GM18498 (cell line): ENCODE data around the gene MPV17L2.

Experiments used
- ATAC-seq: cut with Tn5 transposase; IDR thresholded peaks from one replicate; pipeline ENCODE4 v1.9.1; 2021; ENCODE audit warnings: mild to moderate bottlenecking, moderate library complexity; ENCODE audit not compliant: unreplicated experiment

The MPV17L2 gene

GRCh38 chr19:18211683-18212082 is 18.7 kb downstream of the MPV17L2 start:
- no peak for ATAC-seq

DNA sequence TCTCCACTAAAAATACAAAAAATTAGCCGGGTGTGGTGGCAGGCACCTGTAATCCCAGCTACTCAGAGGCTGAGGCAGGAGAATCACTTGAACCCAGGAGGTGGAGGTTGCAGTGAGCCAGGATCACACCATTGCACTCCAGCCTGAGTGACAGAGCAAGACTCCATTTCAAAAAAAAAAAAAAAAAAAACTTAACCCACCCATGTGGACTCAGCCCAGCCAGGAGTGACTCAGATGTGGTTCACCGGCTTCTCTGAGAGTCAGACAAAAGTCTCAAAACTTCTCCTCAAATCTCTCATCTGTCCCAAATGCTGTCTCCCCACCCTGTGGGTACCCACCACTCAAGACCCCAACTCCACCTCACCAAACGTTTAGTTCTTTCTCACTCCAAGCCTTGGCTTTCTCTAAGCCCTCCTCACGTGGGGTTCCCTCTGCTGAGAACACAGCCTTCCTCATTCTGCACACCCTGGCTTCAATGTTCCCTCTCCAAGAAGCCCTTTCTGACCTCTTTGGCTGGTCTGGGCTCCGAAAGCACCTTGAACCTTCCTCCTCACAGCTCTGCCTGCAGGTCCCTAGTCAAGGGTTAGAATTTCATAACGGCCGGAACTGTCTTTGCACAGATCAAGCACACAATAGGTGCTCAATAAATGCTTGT is 21.9 kb downstream of the MPV17L2 start:
- ATAC-seq: no peak

DNA sequence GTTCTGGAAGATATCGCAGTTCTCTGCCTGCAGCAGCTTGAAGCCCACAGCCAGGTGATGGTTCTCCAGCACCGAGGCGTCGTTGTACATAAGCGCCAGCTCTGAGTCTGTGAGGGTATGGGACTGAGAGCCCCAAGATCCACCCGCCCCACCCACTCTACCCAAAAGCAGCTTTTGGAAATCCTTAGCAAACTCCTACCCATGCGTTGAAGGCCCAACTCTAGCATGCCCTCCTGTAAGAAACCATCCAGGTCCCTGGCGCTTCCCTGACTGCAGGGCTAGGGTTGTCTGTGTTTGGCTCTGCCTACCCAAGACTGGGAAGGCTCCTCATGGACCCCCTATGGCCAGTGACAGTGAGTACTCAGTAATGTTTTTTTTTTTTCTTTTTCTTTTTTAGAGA is 23.8 kb downstream of the MPV17L2 start:
- no peak for ATAC-seq

DNA sequence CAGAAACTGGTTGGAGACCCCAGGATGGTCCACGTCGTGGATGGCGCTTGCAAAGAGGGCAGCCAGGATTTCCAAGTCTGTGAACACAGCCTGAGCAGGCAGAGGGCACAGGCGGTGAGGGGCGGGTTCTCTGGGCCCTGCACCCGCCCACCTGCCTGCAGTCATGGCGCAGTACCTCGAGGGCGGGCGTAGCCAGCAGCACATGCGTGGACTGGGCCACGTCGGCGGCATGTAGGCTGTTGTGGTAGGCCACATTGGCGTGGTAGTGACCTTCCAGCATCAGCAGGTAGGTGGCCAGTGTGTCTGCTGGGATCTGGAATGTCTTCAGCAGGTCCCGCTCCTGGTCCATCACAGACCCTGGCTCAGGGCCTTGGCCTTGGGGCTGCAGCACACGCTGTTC is 25.1 kb downstream of the MPV17L2 start:
- ATAC-seq: no peak

DNA sequence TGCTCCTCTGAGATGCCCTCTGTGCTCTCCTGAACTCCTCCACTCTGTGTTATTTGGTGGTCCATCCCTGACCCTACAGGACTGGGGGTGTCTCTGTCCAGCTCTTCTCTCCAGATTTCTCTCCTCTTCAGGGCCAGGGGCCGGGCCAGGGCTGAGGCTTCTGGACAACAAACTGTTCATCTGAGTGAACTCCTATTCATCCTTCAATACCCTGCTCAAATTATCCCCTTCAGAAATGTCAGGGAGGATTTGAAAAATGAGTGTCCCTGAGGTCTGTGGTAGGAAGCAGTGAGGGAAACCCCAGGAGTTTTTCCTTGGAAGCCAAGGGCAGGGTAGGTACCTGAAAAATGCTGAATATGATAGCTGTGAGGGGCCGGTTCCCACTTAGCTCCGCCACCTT is 25.6 kb downstream of the MPV17L2 start:
- no peak for ATAC-seq

DNA sequence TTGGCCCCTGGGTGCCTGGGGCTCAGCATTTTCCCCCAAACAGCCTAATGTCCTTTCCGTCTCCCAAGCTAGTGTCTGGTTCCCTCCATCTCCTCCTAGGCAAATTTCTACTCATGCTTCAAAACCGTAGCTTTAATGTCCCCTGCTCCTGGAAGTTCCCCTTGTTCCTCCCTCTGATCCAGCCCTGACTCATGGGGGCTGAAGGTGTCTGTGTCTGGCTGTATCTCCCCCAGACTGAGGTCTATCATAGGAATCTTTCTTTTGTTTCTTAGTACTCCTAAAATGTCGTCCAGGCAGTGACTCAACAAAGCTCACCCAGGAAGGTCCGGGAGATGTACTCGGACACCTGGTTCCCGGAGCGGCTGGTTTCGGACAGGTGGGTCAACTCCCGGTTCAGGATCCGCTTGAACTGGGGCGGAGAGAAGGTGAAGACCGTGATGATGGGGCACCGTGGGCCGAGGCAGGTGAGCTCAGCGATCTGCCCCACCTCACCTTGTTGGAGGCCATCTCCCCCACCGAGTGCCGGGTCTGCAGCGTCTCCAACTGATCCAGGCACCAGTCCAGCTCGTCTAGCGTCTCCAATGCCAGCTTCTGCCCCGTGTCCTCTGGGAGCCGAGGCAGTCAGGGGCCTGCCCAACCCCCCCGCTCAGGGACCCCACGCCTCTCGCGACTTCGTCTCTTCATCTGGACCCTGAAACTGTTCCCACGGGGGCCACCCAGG is 27.1 kb downstream of the MPV17L2 start:
- ATAC-seq: no peak

GRCh38 chr19:18220632-18221275 is 27.7 kb downstream of the MPV17L2 start:
- no peak for ATAC-seq

DNA sequence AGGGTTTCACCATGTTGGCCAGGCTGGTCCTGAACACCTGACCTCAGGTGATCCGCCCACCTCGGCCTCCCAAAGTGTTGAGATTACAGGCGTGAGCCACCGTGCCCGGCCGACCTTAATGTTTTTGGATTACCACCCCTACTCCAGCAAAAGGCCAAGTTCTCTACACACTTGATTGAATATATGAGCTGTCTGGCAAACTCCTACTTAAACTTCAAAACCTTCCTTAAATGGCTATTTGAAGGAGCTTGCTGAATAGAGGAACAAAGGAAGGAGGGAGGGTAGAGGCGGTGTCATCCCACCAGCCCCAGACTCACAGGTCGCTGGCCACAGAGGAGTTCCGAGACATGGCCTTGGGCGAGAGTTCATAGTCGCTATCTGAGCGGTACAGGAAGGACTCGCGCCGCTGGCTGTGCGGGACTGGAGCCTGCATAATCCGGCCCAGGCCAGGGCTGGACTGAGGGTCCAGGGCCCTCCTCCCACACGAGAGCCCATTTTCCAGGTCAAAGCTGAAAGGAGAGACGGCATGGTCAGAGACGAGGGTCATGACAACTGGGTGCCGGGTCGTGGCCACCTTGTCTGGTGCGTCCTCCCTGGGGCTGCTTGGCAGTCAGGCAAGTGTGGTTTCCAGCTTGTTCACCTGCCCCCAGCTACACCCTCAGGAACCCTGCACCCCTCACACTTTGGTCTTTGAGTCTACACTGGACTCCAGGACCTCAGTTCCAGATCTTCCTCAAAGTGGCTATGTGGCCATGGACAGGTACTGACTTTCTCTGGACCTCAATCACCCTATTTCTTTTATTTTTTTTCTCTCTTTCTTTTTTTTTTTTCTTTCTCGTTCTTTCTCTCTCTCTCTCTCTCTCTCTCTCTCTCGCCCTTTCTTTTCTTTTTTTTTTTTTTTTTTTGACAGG is 29.1 kb downstream of the MPV17L2 start:
- no peak for ATAC-seq

DNA sequence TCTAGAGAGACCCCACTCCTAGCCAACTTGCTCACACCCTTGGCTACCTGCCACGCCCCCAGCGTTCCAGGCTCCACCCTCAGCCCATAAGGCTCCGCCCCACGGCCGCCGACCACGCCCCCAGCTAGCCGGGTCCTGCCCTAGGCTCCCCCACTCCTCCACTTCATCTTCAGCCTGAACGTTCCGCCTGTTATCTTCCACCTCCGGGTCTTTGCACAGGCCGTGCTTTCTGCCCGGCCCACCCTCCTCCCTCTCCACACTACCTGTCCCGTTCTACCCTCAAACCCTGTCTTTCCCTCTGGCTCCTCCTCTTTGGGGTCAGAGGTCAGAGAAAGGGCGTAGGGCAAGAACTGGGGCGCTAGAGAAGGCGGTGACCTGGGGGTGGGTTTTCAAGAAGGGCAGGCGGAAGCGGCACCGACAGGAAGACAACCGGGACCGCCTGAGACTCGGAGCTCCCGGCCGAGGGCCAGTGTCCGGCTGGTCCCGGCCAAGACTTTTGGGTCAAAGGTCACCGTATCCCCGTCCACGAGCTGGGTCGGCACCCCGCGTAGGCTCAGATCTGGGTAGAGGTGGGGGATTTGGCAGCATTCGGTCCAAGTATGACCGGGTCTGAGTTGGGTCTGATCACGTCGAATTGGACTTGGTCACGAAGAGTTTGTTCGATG is 31.0 kb downstream of the MPV17L2 start:
- ATAC-seq: peak; percentile 3

DNA sequence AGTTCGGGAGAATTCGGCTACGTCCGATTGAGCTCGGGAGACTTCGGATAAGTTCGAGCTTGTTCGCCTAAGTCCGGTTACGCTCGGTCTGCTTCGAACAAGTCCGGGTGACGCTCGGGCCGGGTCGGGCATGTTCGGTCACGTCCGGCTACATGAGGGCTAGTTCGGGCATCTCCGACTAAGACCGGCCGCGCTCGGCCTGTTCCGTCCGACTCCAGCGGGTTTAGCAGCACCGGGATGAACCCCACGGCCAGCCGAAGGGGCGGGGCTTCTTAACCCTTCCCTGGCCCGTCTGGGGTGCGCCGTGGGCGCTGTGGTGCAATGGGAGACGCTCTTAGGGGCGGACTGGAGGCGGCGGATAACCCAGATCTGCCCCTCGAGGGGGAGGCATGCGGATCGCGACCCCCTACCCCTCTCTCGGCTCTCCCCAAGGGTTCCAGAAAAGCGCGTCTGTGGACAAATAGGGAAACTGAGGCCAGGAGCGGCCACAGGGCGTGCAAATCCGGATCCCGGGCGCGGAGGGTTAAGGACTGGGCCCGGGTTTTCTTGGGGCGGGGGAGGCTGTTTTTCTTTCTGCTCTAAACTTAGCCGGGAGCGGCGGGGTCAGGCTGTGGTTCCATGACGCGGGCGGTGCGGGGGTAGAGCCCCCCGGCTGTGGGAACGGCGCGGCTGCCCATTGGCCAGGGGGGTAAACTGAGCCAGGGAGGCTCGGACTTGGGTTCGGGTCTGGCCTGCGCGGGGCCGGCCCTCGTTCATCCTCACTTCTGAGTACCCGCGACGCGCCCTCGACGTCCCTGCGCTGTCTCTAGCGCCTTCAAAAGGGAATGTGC is 31.7 kb downstream of the MPV17L2 start:
- ATAC-seq: peak; percentile 97

DNA sequence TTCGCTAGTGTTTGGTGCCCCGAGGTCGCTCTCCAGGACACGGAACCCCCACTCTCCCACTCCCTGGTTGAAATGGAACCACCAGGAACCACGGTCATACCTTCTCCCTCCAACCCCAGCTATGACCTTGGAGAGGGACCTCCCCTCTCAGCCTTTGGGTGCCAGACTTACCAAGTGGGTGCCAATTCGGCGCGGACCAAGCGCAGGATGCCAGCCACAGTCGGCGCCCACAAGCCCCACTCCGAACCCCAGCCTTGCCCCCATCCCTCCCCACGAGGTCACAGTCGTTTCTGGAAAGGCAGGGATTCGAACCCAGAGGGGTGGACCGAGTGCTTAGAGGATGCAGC is 32.3 kb downstream of the MPV17L2 start:
- ATAC-seq: no peak

GRCh38 chr19:18225702-18226468 is 32.9 kb downstream of the MPV17L2 start, which contains the start of gene PDE4C:
Gene PDE4C, minus strand, starts transcription at chr19:18226438. Its CDS starts 23 bp downstream, at chr19:18226415.
- no peak for ATAC-seq

DNA sequence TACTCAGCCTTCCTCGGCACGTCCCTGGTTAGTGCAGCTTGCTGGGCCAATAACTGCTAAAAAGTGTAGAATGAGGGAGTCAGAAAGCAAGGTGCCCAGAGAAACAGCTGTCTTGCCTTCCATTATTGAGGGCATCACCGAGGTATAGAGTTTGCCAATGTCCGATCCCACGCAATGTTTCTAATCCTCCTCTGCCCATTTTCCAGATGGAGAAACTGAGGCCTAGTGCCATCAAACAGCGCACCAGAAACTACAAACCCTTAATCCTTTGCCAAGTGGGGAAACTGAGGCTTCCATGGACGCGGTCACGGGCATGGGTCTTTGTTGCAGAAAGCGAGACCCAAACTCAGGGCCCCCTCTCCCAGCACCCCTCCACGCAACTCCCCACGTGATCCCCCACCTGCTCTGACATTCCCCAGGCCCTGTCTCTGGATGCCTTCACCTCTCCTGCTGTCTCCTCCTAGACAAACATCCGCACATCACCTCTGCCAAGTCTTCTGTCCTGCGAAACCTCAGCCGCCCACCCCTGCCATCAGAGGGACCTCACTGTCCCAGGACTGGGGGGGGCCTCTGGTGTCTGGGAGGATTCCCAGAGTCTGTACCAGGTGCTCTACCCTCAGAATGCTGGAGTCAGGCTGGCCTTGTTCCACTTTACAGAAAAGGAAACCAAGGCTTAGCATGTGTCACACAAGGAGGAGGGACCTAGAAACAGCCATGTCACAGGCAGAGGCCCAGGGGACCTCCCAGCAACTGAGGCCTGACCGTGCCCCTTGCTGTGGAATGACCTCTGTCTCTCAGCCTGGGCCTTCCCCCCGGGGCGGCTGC is 34.1 kb downstream of the MPV17L2 start:
- ATAC-seq: no peak

DNA sequence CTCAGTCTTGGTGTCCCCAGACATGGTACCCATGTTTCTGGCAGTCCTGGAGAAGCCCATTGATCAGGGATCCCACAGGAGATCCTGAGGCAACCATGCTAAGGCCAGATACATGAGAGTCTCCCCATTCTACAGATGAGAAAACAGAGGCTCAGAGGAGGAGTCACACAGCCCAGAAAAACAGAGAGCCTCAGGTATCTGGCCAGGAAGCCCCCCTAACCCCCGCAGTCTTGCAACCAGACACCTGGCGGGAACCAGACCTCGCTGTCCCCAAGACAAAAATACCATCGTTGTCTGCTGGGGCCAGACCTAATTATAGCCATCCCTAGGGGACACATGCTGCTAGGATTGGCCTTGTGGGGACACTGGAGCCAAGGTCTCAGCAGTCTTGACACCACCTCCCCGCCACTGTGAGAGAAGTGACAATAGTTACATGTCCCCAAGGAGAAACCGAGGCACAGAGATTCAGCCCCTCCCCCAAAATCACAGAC is 34.8 kb downstream of the MPV17L2 start:
- ATAC-seq: no peak

DNA sequence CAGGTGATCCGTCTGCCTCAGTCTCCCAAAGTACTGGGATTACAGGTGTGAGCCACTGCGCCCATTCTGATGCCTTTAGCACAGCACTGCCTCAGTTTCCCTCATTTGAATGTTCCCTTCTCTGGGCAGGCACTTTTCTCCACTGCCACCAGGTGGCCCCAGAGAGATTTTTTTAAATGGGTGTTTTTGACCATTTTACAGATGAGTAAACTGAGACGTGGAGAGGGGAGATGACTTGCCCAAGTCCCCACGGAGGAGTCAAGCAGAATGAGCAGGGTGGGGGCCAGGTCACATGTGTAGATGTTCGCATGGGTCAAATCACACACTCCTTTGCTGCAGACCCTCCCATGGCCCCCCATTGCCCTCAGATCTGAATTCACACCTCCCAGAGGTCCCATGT is 36.5 kb downstream of the MPV17L2 start:
- no peak for ATAC-seq

- ATAC-seq: no peak
These were observed 36.9 kb downstream of the MPV17L2 start for GRCh38 chr19:18229915-18230314.

- no peak for ATAC-seq
These were observed 38.1 kb downstream of the MPV17L2 start for GRCh38 chr19:18230941-18231734.
